Duodenal mucosa (tissue), 2 donors: ENCODE results near the gene CLIC4.
"Not testable (repeated sequence)": the region's sequence is repeated elsewhere in the genome, so short reads cannot be mapped to it uniquely, and the experiment has no call there.

Source experiments
- H3K27ac ChIP-seq: one replicate; pipeline ENCODE4 v1.7.0; 2013; ENCODE audit warnings: low read depth, low read length
- H3K27me3 ChIP-seq, 2 donors: one replicate each; pipeline ENCODE4 v1.7.0; 2013; ENCODE audit warnings: low read length in 2 of 2, control low read depth in 1 of 2; ENCODE audit not compliant: insufficient read depth in 2 of 2, control insufficient read depth in 1 of 2
- H3K36me3 ChIP-seq, 2 donors: one replicate each; pipeline ENCODE4 v1.7.0; 2013; ENCODE audit warnings: low read length in 2 of 2, control low read depth in 1 of 2; ENCODE audit not compliant: insufficient read depth in 2 of 2, control insufficient read depth in 1 of 2
- H3K4me1 ChIP-seq, 2 donors: one replicate each; pipeline ENCODE4 v1.7.0; 2013; ENCODE audit warnings: low read length in 2 of 2, control low read depth in 1 of 2; ENCODE audit not compliant: insufficient read depth in 2 of 2, control insufficient read depth in 1 of 2
- H3K4me3 ChIP-seq, 2 donors: one replicate each; pipeline ENCODE4 v1.7.0; 2013; ENCODE audit warnings: low read length in 2 of 2, low read depth in 1 of 2
- H3K9ac ChIP-seq, 2 donors: one replicate each; pipeline ENCODE4 v1.7.0; 2013; ENCODE audit warnings: low read length in 2 of 2, low read depth in 1 of 2
- H3K9me3 ChIP-seq, 2 donors: one replicate each; pipeline ENCODE4 v1.7.0; 2013; ENCODE audit warnings: low read length in 2 of 2, control low read depth in 1 of 2; ENCODE audit not compliant: control insufficient read depth in 1 of 2

The CLIC4 gene

DNA sequence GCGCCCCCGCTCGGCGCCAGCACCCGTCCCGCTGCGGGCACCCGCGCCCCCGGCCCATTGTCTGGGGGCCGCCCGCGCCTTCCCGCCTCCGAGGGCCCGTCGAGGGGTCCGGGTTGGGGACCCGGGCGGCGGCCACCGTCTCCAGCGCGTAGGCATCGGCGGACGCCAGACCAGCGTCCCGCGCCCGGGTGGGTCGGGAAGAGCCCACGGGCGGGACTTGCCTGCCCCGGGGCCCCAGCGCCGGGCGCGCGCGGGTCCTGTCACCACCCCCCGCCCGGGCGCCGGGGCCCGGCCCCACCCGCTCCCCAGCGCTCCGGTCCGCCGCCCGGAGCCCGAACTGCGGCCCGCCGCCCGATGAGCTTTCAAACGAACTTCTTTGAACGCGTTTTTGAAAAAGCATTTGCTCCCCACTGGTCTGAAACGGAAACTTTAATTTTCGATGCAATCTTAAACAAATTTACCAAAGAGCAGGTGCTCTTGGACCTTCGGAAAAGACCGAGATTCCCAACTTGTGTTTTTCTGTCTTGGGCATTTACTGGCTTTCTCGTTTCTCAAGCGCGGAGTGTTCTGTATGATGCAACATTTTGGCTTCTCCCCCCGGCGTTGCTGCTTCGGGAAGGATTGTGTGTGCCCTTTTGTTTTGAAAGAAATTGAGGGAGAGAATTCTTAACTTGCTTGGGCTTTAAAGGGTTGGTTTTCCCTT, 615 bp downstream of the CLIC4 start:
- H3K4me3 ChIP-seq: peak overlapping the region; percentile 68 to 80
- H3K36me3 ChIP-seq: no peaks in the 10 kb centered on the region
- peak overlapping the region; percentile 47 to 51 for H3K9ac ChIP-seq
- H3K9me3 ChIP-seq: no peaks in the 10 kb centered on the region
- H3K27me3 ChIP-seq: peaks cover 6 to 10% of the 10 kb centered on the region in 2 donors
- peaks cover 10 to 13% of the 10 kb centered on the region in 2 donors for H3K4me1 ChIP-seq
- peak overlapping the region; percentile 70 for H3K27ac ChIP-seq

GRCh38 chr1:24748191-24749121, 3.2 kb downstream of the CLIC4 start:
- Histone ChIP-seq H3K9ac (peak overlapping the region in 1 of 2 donors; percentile 19), H3K27me3 (peaks cover 6 to 10% of the 10 kb centered on the region in 2 donors), H3K9me3 (no peaks in the 10 kb centered on the region), H3K27ac (peak overlapping the region; percentile 14), H3K36me3 (no peaks in the 10 kb centered on the region), H3K4me3 (no peak overlapping the region), H3K4me1 (peaks cover 8 to 11% of the 10 kb centered on the region in 2 donors)

DNA sequence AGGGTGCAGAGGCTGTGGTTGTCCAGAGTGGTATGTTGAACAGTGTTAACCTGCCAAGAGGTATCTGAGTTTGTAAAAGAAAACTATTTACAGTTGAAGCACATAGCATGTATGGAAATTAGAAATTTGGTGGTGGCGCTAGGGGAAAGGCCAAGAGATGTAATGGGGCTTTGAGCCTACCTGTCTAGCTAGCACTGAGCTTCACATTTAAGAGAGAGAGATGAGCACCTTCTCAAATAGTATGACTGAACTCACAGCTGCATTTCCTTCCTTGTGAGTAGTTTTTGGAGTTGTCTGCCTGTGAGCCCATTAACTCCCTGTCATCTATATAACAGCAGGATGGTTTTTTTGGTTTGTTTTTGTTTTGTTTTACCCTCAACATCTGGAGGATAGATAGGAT, 4.0 kb downstream of the CLIC4 start:
- H3K27ac ChIP-seq: no peak overlapping the region
- H3K4me3 ChIP-seq: no peak overlapping the region
- no peaks in the 10 kb centered on the region for H3K9me3 ChIP-seq
- H3K9ac ChIP-seq: no peak overlapping the region
- H3K27me3 ChIP-seq: peaks cover 6 to 10% of the 10 kb centered on the region in 2 donors
- peaks cover under 1 to 4% of the 10 kb centered on the region in 2 donors for H3K4me1 ChIP-seq
- H3K36me3 ChIP-seq: no peaks in the 10 kb centered on the region

DNA sequence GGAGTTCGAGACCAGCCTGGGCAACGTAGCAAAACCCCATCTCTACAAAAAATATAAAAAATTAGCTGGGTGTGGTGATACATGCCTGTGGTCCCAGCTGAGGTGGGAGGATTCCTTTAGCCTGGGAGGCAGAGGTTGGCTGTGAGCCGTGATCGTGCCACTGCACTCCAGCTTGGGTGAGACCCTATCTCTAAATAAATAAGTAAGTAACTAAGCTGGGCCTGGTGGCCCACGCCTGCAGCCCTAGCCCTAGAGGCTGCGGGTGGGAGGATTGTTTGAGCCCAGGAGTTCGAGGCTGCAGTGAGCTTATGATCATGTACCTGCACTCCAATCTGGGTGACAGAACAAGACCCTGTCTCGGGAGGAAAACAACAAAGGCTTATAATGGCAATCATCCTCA, 4.6 kb downstream of the CLIC4 start:
- peaks cover 6 to 10% of the 10 kb centered on the region in 2 donors for H3K27me3 ChIP-seq
- no peak overlapping the region for H3K27ac ChIP-seq
- H3K9me3 ChIP-seq: no peaks in the 10 kb centered on the region
- peaks cover 0 to 4% of the 10 kb centered on the region in 2 donors for H3K4me1 ChIP-seq
- H3K4me3 ChIP-seq: no peak overlapping the region
- no peaks in the 10 kb centered on the region for H3K36me3 ChIP-seq
- H3K9ac ChIP-seq: no peak overlapping the region

GRCh38 chr1:24751833-24752232, 6.6 kb downstream of the CLIC4 start:
- Histone ChIP-seq H3K36me3 (no peaks in the 10 kb centered on the region), H3K4me3 (no peak overlapping the region), H3K9me3 (no peaks in the 10 kb centered on the region), H3K27ac (no peak overlapping the region), H3K4me1 (peaks cover 0 to 4% of the 10 kb centered on the region in 2 donors), H3K27me3 (peaks cover 1 to 3% of the 10 kb centered on the region in 2 donors), H3K9ac (no peak overlapping the region)

- Histone ChIP-seq H3K9ac (no peak overlapping the region), H3K27me3 (no peaks in the 10 kb centered on the region), H3K4me3 (no peak overlapping the region), H3K4me1 (peaks cover 0 to 4% of the 10 kb centered on the region in 2 donors), H3K9me3 (no peaks in the 10 kb centered on the region), H3K36me3 (no peaks in the 10 kb centered on the region), H3K27ac (no peak overlapping the region)
Measured at GRCh38 chr1:24752305-24752704, 7.1 kb downstream of the CLIC4 start.

- Histone ChIP-seq H3K4me1 (peaks cover 0 to 4% of the 10 kb centered on the region in 2 donors), H3K27ac (no peak overlapping the region), H3K36me3 (no peaks in the 10 kb centered on the region), H3K4me3 (no peak overlapping the region), H3K9me3 (no peaks in the 10 kb centered on the region), H3K27me3 (no peaks in the 10 kb centered on the region), H3K9ac (no peak overlapping the region)
Measured at GRCh38 chr1:24754229-24754628, 9.0 kb downstream of the CLIC4 start.

DNA sequence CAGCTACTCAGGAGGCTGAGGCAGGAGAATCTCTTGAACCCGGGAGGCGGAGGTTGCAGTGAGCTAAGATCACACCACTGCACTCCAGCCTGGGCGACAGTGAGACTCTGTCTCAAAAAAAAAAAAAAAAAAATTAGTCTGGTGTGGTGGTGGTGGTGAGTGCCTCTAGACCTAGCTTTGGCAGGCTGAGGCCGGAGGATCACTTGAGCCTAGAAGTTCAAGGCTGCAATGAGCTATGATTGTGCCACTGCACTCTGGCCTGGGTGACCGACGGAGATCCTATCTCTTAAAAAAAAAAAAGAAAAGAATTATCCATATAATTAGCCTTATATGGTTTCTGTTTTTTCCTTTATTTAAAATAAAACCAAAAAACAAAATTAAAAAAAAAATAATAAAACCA, 10.1 kb downstream of the CLIC4 start:
- not testable (repeated sequence) for H3K36me3 ChIP-seq, H3K4me3 ChIP-seq, H3K27me3 ChIP-seq, H3K9me3 ChIP-seq, H3K4me1 ChIP-seq, H3K27ac ChIP-seq, H3K9ac ChIP-seq

- Histone ChIP-seq H3K9me3 (no peaks in the 10 kb centered on the region), H3K4me3 (no peak overlapping the region), H3K27ac (no peak overlapping the region), H3K27me3 (no peaks in the 10 kb centered on the region), H3K4me1 (peaks cover 0 to 4% of the 10 kb centered on the region in 2 donors), H3K9ac (no peak overlapping the region), H3K36me3 (no peaks in the 10 kb centered on the region)
Measured at GRCh38 chr1:24756395-24756794, 11.1 kb downstream of the CLIC4 start.

GRCh38 chr1:24759492-24759891, 14.2 kb downstream of the CLIC4 start:
- Histone ChIP-seq H3K27ac (no peak overlapping the region), H3K4me3 (no peak overlapping the region), H3K27me3 (no peaks in the 10 kb centered on the region), H3K36me3 (no peaks in the 10 kb centered on the region), H3K4me1 (no peaks in the 10 kb centered on the region), H3K9ac (no peak overlapping the region), H3K9me3 (no peaks in the 10 kb centered on the region)
